HL-60 (cell line): Measurements from ENCODE around the gene IFNL1.

Source experiments
- DNase-seq, 2 experiments: peaks; one replicate each; pipeline ENCODE4 v3.0.0-alpha.2; 2010 to 2020; ENCODE audit warnings: low read depth in 1 of 2, low spot score in 1 of 2
- H3K27ac ChIP-seq: fragments of 250-450 bp; sonication (Bioruptor Pico); replicated peaks from 2 replicates; pipeline ENCODE4 v1.5.1; 2020; ENCODE audit warnings: mild to moderate bottlenecking, moderate library complexity
- H3K27me3 ChIP-seq: fragments of 250-450 bp; sonication (Bioruptor Pico); 2 replicates; pipeline ENCODE4 v1.5.1; 2021; ENCODE audit warnings: mild to moderate bottlenecking, moderate library complexity; ENCODE audit not compliant: insufficient read depth, poor library complexity, severe bottlenecking
- H3K4me3 ChIP-seq: replicated peaks from 2 replicates; pipeline ENCODE4 v1.5.1; 2011; ENCODE audit warnings: mild to moderate bottlenecking, control low read depth, low read length; ENCODE audit not compliant: insufficient read depth
- CTCF ChIP-seq: IDR thresholded peaks from one replicate; pipeline ENCODE4 v1.5.1; 2011; ENCODE audit warnings: low read length, control low read depth, inconsistent platforms; ENCODE audit not compliant: insufficient read depth
- GABPA ChIP-seq: IDR thresholded peaks from 2 replicates; pipeline ENCODE4 v1.6.1; 2012; ENCODE audit warnings: low read depth
- POLR2AphosphoS5 ChIP-seq: IDR thresholded peaks from 2 replicates; pipeline ENCODE4 v1.6.1; 2012; ENCODE audit warnings: low read depth
- REST ChIP-seq: IDR thresholded peaks from 2 replicates; pipeline ENCODE4 v1.6.1; 2012; ENCODE audit warnings: low read depth; ENCODE audit not compliant: insufficient replicate concordance
- SPI1 ChIP-seq: IDR thresholded peaks from 2 replicates; pipeline ENCODE4 v1.6.1; 2012; ENCODE audit warnings: low read depth, mild to moderate bottlenecking, borderline replicate concordance

Gene IFNL1

GRCh38 chr19:39321117-39321831, 25.1 kb downstream of the IFNL1 start:
- DNase-seq: no peak
- Histone ChIP-seq H3K27me3 (peaks cover 3% of the 10 kb centered on the region), H3K4me3 (no peak overlapping the region), H3K27ac (no peak overlapping the region)
- TF ChIP-seq GABPA (no peak), POLR2AphosphoS5 (no peak), SPI1 (no peak), REST (no peak), CTCF (no peak)

- Histone ChIP-seq H3K27ac (no peak overlapping the region), H3K4me3 (no peak overlapping the region), H3K27me3 (peaks cover 3% of the 10 kb centered on the region)
- TF ChIP-seq SPI1: no peak
- no peak for TF ChIP-seq CTCF
- TF ChIP-seq GABPA: no peak
- no peak for TF ChIP-seq REST
- no peak for TF ChIP-seq POLR2AphosphoS5
- no peak for DNase-seq
Measured at GRCh38 chr19:39321832-39322176, 25.6 kb downstream of the IFNL1 start.

- no peak overlapping the region for H3K27ac ChIP-seq
- TF ChIP-seq CTCF: no peak
- no peak for TF ChIP-seq SPI1
- no peak for TF ChIP-seq GABPA
- TF ChIP-seq POLR2AphosphoS5: no peak
- no peak for TF ChIP-seq REST
- peaks cover 3% of the 10 kb centered on the region for H3K27me3 ChIP-seq
- no peak for DNase-seq
- H3K4me3 ChIP-seq: no peak overlapping the region
Measured at GRCh38 chr19:39324242-39324842, 28.1 kb downstream of the IFNL1 start.
